SK-N-SH (cell line): ENCODE results near the gene PXK. TPM values are rescaled to one million over a fixed set of nuclear protein-coding genes. Genes with fewer than 3 reads are reported as not detected.

Source experiments
- CTCF ChIA-PET: fragments of 300-600, 350-600 bp; formaldehyde crosslinking; extraction: SDS; loops from one replicate; lab custom pipeline; 2021; lab: Yijun Ruan, JAX
- POLR2A ChIA-PET: fragments of 350-600 bp; sonication (Branson Sonifier 250); formaldehyde crosslinking; extraction: SDS; loops from one replicate; lab custom pipeline; 2020; ENCODE audit warnings: antibody characterized with exemption, inconsistent platforms; lab: Yijun Ruan, JAX
- DNase-seq: peaks from one replicate; pipeline ENCODE4 v3.0.0; 2012
- H2AFZ ChIP-seq: fragments of 200-600 bp; sonication (generic); 2 replicates; pipeline ENCODE4 v1.8.1; 2016; ENCODE audit warnings: antibody characterized with exemption, mild to moderate bottlenecking, low read depth
- H3F3A ChIP-seq: fragments of 200-600 bp; sonication (generic); replicated peaks from 2 replicates; pipeline ENCODE3; 2016; ENCODE audit warnings: antibody characterized with exemption, mild to moderate bottlenecking; ENCODE audit not compliant: insufficient read depth
- H3K27ac ChIP-seq, 2 experiments: fragments of 200-500 bp in 1 of 2; fragments of 200-600 bp in 1 of 2; sonication (Bioruptor generic) in 1 of 2; sonication (generic), shearing (Covaris generic) in 1 of 2; 2 replicates each; pipeline versions ENCODE4 v1.5.1 to v1.6.1; 2014 to 2016; ENCODE audit warnings: low read depth in 2 of 2, inconsistent platforms in 1 of 2, low read length in 1 of 2, mild to moderate bottlenecking in 1 of 2, mixed read lengths in 1 of 2
- H3K27me3 ChIP-seq: fragments of 200-600 bp; sonication (generic), shearing (Covaris generic); 2 replicates; pipeline ENCODE4 v1.6.1; 2016; ENCODE audit warnings: mixed run types; ENCODE audit not compliant: insufficient read depth
- H3K36me3 ChIP-seq, 2 experiments: fragments of 200-500 bp in 1 of 2; fragments of 200-600 bp in 1 of 2; sonication (Bioruptor generic) in 1 of 2; sonication (generic) in 1 of 2; replicated peaks in 1 of 2; 2 replicates each; pipeline versions ENCODE3 to v1.5.1; 2014 to 2016; ENCODE audit warnings: low read length in 1 of 2, mild to moderate bottlenecking in 1 of 2; ENCODE audit not compliant: insufficient read depth in 2 of 2, control insufficient read depth in 1 of 2
- H3K4me1 ChIP-seq, 2 experiments: fragments of 200-500 bp in 1 of 2; fragments of 200-600 bp in 1 of 2; sonication (Bioruptor generic) in 1 of 2; sonication (generic), shearing (Covaris generic) in 1 of 2; 2 replicates each; pipeline versions ENCODE4 v1.5.1 to v1.6.1; 2014 to 2016; ENCODE audit warnings: low read depth in 1 of 2, low read length in 1 of 2, mixed run types in 1 of 2; ENCODE audit not compliant: insufficient read depth in 2 of 2, control insufficient read depth in 1 of 2
- H3K4me2 ChIP-seq: fragments of 200-600 bp; sonication (generic), shearing (Covaris generic); 2 replicates; pipeline ENCODE4 v1.6.1; 2017; ENCODE audit warnings: mixed run types
- H3K4me3 ChIP-seq, 2 experiments: fragments of 200-500 bp in 1 of 2; fragments of 200-600 bp in 1 of 2; sonication (Bioruptor generic) in 1 of 2; sonication (generic), shearing (Covaris generic) in 1 of 2; 2 replicates each; pipeline versions ENCODE4 v1.5.1 to v1.8.1; 2014 to 2016; ENCODE audit warnings: low read depth in 2 of 2, inconsistent platforms in 1 of 2, low read length in 1 of 2, mild to moderate bottlenecking in 1 of 2, mixed read lengths in 1 of 2, moderate library complexity in 1 of 2
- H3K79me2 ChIP-seq: fragments of 200-600 bp; sonication (generic); 2 replicates; pipeline ENCODE4 v1.8.1; 2017; ENCODE audit warnings: mild to moderate bottlenecking; ENCODE audit not compliant: insufficient read depth
- H3K9ac ChIP-seq: fragments of 200-600 bp; sonication (generic); 2 replicates; pipeline ENCODE4 v1.6.1; 2017; ENCODE audit warnings: mixed run types
- H3K9me2 ChIP-seq: fragments of 200-600 bp; sonication (generic); 2 replicates; pipeline ENCODE4 v1.6.1; 2017; ENCODE audit warnings: mixed run types
- H3K9me3 ChIP-seq: fragments of 200-600 bp; sonication (generic); 2 replicates; pipeline ENCODE4 v1.6.1; 2017; ENCODE audit warnings: mixed run types, mild to moderate bottlenecking, moderate library complexity
- H4K20me1 ChIP-seq: fragments of 200-600 bp; sonication (generic); 2 replicates; pipeline ENCODE4 v1.6.1; 2017; ENCODE audit warnings: mild to moderate bottlenecking, mixed run types; ENCODE audit not compliant: insufficient read depth
- CHD2 ChIP-seq: fragments of 150-350 bp; IDR thresholded peaks from 2 replicates; pipeline ENCODE4 v1.6.1; 2018; ENCODE audit warnings: low read length; ENCODE audit not compliant: partially characterized antibody
- CTCF ChIP-seq: fragments of 200-600 bp; sonication (generic); IDR thresholded peaks from 2 replicates; pipeline ENCODE4 v1.6.1; 2017; ENCODE audit warnings: antibody characterized with exemption, mild to moderate bottlenecking, moderate library complexity
- ELF1 ChIP-seq: IDR thresholded peaks from 2 replicates; pipeline ENCODE4 v1.4.0; 2012
- EZH2phosphoT487 ChIP-seq: fragments of 200-600 bp; sonication (generic); IDR thresholded peaks from 2 replicates; pipeline ENCODE4 v1.6.1; 2017; ENCODE audit warnings: low read depth, mixed run types, mild to moderate bottlenecking, antibody characterized with exemption, moderate library complexity, borderline replicate concordance
- GABPA ChIP-seq: IDR thresholded peaks from 2 replicates; pipeline ENCODE4 v1.4.0; 2012; ENCODE audit warnings: low read depth, mild to moderate bottlenecking
- NFIC ChIP-seq: IDR thresholded peaks from 2 replicates; pipeline ENCODE4 v1.4.0; 2012; ENCODE audit warnings: borderline replicate concordance
- NRF1 ChIP-seq: IDR thresholded peaks from 2 replicates; pipeline ENCODE4 v1.6.1; 2012; ENCODE audit warnings: low read depth, mild to moderate bottlenecking, low read length
- RCOR1 ChIP-seq: fragments of 150-350 bp; IDR thresholded peaks from 2 replicates; pipeline ENCODE4 v1.6.1; 2017; ENCODE audit warnings: antibody characterized with exemption, low read length
- REST ChIP-seq: IDR thresholded peaks from 2 replicates; pipeline ENCODE4 v1.6.1; 2012; ENCODE audit warnings: mild to moderate bottlenecking, low read depth, low read length, moderate library complexity
- RFX5 ChIP-seq: IDR thresholded peaks from 2 replicates; pipeline ENCODE4 v1.6.1; 2012; ENCODE audit warnings: mild to moderate bottlenecking, improper control_type of control experiment, low read length
- SIN3A ChIP-seq: IDR thresholded peaks from 2 replicates; pipeline ENCODE4 v1.6.1; 2012; ENCODE audit warnings: low read depth, mild to moderate bottlenecking, low read length, moderate library complexity, borderline replicate concordance
- SMC3 ChIP-seq: IDR thresholded peaks from 2 replicates; pipeline ENCODE4 v1.6.1; 2012; ENCODE audit warnings: low read depth, low read length, improper control_type of control experiment
- TAF1 ChIP-seq: IDR thresholded peaks from 2 replicates; pipeline ENCODE4 v1.6.1; 2012; ENCODE audit warnings: low read depth, mild to moderate bottlenecking, low read length, moderate library complexity, borderline replicate concordance
- TEAD4 ChIP-seq: IDR thresholded peaks from 2 replicates; pipeline ENCODE4 v1.4.0; 2012; ENCODE audit warnings: mild to moderate bottlenecking, borderline replicate concordance; ENCODE audit not compliant: insufficient read depth
- USF1 ChIP-seq: IDR thresholded peaks from 2 replicates; pipeline ENCODE4 v1.4.0; 2012; ENCODE audit warnings: low read depth, borderline replicate concordance
- YY1 ChIP-seq: IDR thresholded peaks from 2 replicates; pipeline ENCODE4 v1.4.0; 2012; ENCODE audit warnings: low read depth, mild to moderate bottlenecking
- WGBS: methylation state at CpG from one replicate; pipeline ENCODE4 v1.1.6; 2017; ENCODE audit warnings: low lambda C conversion rate; 5-methylcytosine and 5-hydroxymethylcytosine counted together
- polyA plus RNA-seq, 3 experiments: library from polyadenylated mRNA; depleted of rRNA; stranded (reverse); fragments of >200 nt; gene quantifications; 2 replicates each; pipeline ENCODE4 v1.2.3, GENCODE V29; 2012

Gene PXK
- polyA plus RNA-seq, 1 of the 3 experiments (the other 2 are of a cell fraction): 8.4 TPM

GRCh38 chr3:58341376-58341775, 8.7 kb downstream of the PXK start:
- WGBS: 97% methylated on average over 3 of the region's 3 CpGs
- no peak for DNase-seq
- H3K27ac ChIP-seq: peak overlapping the region in 1 of 2 experiments; percentile 21; a peak in 1 of 4 replicates
- no peaks in the 10 kb centered on the region for H3K9me3 ChIP-seq
- H3K4me1 ChIP-seq: peaks cover 0 to under 1% of the 10 kb centered on the region in 2 experiments; a peak in 1 of 4 replicates
- no peak for TF ChIP-seq TAF1
- TF ChIP-seq YY1: no peak
- no peak for TF ChIP-seq CTCF
- TF ChIP-seq CHD2: no peak
- TF ChIP-seq RCOR1: no peak
- no peak for TF ChIP-seq NFIC
- TF ChIP-seq SIN3A: no peak
- no peak for TF ChIP-seq SMC3
- no peak for TF ChIP-seq TEAD4
- TF ChIP-seq GABPA: no peak
- TF ChIP-seq RFX5: no peak
- TF ChIP-seq NRF1: no peak
- no peak for TF ChIP-seq EZH2phosphoT487
- TF ChIP-seq ELF1: no peak
- TF ChIP-seq USF1: no peak
- no peak for TF ChIP-seq REST
- no peak overlapping the region for H3K4me2 ChIP-seq
- ChIA-PET CTCF (interaction anchor here (0.6 to 1.9 kb wide), 4 partner anchors 74 to 228 kb away, joined by 3 read pairs; no protein-coding TSS in a partner anchor), POLR2A (no interaction called here)
- no peak overlapping the region for H3K9ac ChIP-seq
- H3K36me3 ChIP-seq: no peaks in the 10 kb centered on the region
- peaks cover 19% of the 10 kb centered on the region; the same call in 1 of the 2 replicates for H3K79me2 ChIP-seq
- H3K4me3 ChIP-seq: no peak overlapping the region
- H3K9me2 ChIP-seq: no peaks in the 10 kb centered on the region
- H4K20me1 ChIP-seq: no peaks in the 10 kb centered on the region
- H3F3A ChIP-seq: peaks cover under 1% of the 10 kb centered on the region
- no peak overlapping the region for H2AFZ ChIP-seq
- no peaks in the 10 kb centered on the region for H3K27me3 ChIP-seq
